ENCODE data around the gene FCGR1A.
"Not testable (repeated sequence)": the region's sequence is repeated elsewhere in the genome, so short reads cannot be mapped to it uniquely, and the experiment has no call there.

FCGR1A gene

DNA sequence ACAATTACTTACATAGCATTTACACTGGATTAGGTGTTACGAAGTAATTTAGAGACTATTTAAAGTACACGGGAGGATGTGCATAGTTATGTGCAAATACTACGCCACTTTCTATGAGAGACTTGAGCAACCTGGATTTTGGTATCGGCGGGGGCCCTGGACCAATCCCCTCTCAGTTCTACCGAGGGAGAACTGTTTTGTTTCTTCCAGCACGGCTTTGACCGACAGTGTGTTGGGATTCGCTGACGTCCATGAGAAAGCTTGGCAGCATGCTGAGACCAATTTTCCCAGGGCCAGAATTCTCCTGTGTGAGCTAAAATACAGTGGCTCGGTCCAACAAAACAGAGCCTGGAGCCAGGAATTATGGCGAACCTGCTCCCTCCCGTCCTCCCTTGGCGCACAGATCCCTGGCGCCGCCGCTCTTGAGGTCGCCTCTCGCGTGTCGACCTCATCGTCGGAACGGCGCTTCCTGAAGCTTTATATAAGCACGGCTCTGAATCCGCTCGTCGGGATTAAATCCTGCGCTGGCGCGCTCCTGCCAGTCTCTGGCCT lies 49.3 kb downstream of the FCGR1A start:
- in situ Hi-C loops (cut with MboI; ENCODE audit: low sequenced_read_pairs), result not testable (repeated sequence)

DNA sequence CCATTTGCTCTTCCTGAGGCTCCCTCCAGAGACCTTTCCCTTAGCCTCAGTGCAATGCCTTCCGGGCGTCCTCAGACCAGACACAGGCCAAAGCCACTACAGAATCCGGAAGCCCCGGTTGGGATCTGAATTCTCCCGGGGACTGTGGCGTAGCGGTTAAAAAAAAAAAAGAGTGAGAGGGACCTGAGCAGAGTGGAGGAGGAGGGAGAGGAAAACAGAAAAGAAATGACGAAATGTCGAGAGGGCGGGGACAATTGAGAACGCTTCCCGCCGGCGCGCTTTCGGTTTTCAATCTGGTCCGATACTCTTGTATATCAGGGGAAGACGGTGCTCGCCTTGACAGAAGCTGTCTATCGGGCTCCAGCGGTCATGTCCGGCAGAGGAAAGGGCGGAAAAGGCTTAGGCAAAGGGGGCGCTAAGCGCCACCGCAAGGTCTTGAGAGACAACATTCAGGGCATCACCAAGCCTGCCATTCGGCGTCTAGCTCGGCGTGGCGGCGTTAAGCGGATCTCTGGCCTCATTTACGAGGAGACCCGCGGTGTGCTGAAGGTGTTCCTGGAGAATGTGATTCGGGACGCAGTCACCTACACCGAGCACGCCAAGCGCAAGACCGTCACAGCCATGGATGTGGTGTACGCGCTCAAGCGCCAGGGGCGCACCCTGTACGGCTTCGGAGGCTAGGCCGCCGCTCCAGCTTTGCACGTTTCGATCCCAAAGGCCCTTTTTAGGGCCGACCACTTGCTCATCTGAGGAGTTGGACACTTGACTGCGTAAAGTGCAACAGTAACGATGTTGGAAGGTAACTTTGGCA lies 50.0 kb downstream of the FCGR1A start:
- in situ Hi-C loops (cut with MboI; ENCODE audit: low sequenced_read_pairs), result not testable (repeated sequence)

DNA sequence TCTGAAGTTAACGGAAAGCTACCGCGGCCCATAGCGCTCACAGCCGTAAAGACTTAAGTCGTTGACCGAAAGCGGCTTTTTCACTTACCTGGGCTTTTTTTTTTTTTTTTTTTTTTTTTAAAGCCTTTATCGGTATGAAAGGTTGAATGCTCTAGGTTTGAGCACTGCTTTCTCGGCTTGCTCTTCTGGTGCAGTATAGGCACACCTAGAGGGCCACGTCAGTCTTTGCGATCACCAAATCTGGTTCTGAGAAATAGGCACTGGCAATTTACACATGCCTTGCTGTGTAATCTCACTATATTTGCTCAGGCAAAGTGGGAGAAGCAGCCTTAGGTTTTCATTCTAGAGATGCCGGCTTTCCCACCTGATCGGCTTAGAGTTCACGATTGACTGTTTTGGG lies 50.6 kb downstream of the FCGR1A start:
- in situ Hi-C loops (cut with MboI; ENCODE audit: low sequenced_read_pairs), result not testable (repeated sequence)

DNA sequence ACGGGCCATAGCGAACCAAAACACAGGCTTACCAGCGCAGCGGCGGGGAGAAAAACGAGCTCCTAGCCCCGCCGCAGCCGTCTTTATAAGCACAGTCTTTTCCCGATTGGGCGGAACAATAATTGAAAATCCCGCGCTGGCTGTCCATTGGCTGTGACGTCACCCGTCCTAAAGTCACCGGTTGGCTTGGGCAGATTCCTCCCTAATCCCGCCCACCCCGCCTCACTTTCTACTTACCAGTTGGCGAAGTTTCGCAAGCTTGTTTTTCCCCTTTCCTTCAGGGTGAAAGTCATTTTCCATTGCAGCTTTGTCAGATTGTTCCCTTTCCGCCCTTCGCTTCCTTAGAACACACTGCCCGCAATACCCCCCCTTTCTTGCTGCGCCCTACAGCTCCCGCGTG lies 58.7 kb downstream of the FCGR1A start:
- in situ Hi-C loops (cut with MboI; ENCODE audit: low sequenced_read_pairs), result not testable (repeated sequence)
